NOMO-1 treated with dmso at 0.1 percent for 144 hours (cell line): ENCODE measurements around the gene BRD9.
"Not testable (repeated sequence)": the region's sequence is repeated elsewhere in the genome, so short reads cannot be mapped to it uniquely, and the experiment has no call there.

Experiments used
- DNase-seq: peaks from one replicate; lab custom pipeline; 2025; ENCODE audit not compliant: unreplicated experiment; lab: John Stamatoyannopoulos, UW

Gene BRD9

GRCh38 chr5:860506-861150 lies 32.0 kb downstream of the BRD9 start:
- no peak for DNase-seq

DNA sequence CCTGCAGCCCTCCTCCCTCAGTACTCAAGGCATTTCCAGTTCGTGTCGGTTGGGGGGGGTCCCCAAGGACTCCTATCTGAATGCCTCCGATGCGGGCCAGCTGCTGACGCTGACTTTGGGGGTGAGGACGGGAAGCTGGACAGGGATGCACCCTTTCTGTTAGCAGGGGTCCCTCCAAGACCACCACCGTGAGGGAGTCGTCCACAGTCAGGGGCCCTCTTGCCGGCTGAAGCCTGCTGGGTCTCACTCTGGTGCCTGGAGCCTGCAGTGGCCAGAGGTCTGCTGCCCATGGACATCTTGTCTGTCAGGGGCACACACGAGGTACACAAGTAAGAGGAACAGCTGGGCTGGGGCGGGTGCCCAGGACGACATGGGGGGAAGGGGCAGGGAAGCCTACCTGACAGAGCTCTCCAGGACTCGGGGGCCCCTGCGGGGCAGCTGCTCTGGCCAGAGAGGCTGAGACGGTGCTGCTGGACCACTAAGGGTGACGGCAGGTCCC lies 32.8 kb downstream of the BRD9 start:
- DNase-seq = no peak

GRCh38 chr5:859391-859790 lies 33.2 kb downstream of the BRD9 start:
- DNase-seq = no peak

- no peak for DNase-seq
These were observed 33.9 kb downstream of the BRD9 start for GRCh38 chr5:858726-859125.

DNA sequence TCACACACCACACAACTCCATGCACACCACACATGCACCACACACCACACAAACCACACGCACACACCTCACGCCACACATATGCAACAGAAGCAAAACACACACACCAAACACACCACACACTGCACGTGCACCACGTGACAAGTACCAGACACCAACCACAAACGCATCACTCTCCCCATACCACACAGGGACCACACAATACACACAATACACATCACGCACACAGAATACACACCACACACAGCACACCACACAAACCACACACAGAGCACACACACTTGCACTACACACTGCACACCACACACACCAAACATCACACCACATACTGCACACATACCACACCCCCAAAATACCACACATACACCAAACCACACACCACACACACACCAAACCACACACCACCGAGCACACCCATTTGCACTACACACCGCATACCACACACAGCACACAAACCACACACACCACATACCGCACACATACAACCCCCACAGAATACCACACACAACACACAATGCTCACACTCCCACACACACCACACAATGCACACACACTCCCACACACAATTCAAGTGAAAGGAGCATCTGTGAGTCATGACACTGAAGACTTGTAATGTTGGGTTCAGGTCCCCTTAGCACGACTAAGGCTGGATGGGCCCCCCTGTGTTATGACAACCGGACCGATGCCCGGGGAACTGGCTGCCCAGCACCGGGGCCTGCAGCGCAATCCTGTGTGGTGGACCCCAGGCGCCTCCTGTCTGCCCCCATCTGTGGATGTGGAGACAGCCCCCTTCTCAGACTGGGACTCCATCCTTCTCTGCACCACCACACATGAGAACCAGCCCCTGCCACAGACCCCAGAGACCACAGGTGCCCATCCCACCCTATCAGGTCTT lies 35.8 kb downstream of the BRD9 start:
- DNase-seq = no peak

DNA sequence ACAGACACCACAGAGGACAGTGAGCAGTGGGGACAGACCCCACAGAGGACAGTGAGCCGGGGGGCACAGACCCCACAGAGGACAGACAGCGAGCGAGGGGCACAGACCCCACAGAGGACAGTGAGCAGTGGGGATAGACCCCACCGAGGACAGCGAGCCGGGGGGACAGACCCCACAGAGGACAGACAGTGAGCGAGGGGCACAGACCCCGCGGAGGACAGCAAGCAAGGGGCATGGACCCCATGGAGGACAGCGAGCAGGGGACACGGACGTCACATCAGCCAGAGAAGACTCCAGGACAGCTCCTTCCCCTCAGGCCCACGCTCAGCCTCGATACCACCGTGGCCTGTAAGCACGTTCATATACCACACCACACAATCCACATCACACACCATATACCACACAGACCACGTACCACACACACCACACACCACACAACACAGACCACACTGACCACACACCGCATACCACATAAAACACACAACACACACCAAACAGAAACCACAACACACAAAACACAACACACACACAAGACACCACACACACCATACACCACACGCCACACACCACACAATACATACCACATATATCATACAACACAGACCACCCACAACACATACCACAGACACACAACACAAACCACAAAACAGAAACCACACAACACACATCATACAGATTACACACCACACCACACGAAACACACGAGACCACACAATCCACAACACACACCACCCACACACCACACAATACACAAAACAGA lies 36.6 kb downstream of the BRD9 start:
- DNase-seq = no peak

DNA sequence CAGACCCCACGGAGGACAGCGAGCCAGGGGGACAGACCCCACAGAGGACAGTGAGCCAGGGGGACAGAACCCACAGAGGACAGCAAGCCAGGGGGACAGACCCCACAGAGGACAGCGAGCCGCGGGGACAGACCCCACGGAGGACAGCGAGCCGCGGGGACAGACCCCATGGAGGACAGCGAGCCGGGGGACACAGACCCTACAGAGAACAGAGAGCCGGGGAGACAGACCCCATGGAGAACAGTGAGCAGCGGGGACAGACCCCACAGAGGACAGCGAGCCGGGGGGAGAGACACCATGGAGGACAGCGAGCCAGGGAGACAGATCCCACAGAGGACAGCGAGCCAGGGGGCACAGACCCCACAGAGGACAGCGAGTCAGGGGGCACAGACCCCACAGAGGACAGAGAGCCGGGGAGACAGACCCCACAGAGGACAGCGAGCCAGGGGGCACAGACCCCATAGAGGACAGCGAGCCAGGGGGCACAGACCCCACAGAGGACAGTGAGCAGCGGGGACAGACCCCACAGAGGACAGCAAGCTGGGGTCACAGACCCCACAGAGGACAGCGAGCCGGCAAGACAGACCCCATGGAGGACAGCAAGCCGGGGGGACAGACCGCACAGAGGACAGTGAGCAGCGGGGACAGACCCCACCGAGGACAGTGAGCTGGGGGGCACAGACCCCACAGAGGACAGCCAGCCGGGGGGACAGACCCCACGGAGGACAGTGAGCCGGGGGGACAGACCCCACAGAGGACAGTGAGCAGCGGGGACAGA lies 37.4 kb downstream of the BRD9 start:
- no peak for DNase-seq

DNA sequence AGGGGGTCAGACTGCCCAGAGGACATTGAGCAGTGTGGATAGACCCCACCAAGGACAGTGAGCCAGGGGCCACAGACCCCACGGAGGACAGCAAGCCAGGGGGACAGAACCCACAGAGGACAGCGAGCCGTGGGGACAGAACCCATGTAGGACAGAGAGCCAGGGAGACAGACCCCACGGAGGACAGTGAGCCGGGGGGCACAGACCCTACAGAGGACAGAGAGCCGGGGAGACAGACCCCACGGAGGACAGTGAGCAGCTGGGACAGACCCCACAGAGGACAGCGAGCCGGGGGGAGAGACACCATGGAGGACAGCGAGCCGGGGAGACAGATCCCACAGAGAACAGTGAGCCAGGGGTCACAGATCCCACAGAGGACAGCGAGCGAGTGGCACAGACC lies 38.4 kb downstream of the BRD9 start:
- DNase-seq = no peak

GRCh38 chr5:853416-854090 lies 39.0 kb downstream of the BRD9 start:
- not testable (repeated sequence) for DNase-seq

- no peak for DNase-seq
These were observed 39.9 kb downstream of the BRD9 start for GRCh38 chr5:852431-853401.

DNA sequence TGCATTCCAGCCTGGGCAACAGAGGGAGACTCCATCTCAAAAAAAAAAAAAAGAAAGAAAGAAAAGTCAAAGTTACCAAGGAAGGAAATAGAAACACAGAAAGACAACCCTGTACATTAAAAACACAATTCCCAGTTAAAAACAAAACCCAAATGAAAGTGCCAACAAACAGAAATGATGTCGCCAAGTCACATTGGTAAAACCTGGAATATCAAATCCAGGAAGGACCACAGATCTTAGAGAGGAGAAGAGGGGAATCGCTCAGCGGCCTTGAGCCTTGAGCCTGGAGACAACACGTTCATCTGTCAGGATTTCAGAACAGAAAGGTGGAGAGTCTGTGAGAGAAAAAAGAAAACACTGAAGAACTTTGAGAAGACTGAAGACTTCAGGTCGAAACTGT lies 40.6 kb downstream of the BRD9 start:
- no peak for DNase-seq

DNA sequence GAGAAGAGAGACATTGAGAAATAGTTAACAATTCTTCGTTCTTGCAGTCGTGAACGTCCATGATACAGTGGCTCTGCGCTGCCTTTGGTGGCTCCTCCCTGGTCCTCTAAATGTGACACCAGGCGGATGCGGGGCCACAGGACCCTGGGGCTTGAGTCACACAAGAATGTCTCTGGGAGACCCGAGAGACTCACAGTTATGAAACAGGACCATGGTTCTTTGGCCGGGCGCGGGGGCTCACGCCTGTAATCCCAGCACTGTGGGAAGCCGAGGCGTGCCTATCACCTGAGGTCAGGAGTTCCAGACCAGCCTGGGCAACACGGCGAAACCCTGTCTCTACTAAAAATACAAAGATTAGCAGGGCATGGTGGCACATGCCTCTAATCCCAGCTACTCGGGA lies 41.0 kb downstream of the BRD9 start:
- DNase-seq = no peak

DNA sequence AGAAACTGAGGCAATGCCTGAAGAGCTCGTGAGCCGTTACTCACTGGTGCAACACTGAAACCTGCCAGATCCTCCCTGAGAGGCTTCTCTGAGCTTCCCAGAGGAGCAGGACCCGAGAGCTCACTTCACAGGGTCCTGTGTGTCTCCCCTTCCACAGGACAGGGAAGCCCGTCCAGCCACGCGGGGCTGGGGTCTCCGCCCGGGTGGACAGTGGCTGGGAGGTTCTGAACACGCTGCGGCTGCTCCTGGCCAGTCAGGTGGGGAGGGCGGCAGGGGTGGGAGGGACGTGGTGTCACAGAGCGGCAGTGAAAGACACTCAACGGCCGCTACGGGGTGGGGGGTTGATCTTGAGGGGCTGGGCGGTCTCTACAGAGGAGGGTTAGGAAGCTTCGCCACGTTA lies 41.5 kb downstream of the BRD9 start:
- DNase-seq = no peak

DNA sequence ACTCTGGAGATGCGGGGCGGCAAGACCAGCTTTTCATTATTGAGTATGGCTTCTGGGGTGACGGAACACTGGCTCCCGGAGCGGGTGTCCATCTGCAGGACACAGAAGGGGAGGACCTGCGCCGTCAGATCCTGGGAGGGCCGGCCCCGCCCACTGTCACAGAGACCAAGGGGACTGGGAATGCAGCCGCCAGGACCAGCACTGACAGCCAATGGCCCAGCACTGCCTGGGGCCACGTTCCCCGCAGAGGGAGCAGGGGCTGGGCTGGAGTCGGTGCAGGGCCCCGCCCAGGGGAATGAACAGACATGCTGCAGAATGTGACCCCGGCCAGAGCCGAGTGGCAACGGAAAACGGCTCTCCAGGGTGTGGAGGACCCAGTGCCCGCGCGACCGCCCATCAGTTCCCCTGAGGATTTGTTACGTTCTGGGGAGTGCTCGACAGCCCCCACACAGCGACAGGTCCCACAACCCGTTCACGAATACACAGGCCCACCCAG lies 42.0 kb downstream of the BRD9 start, which contains the start of gene ZDHHC11:
Gene ZDHHC11 (minus strand): TSS at position 476 of the 496 bp plus-strand sequence. CDS start 384 bp downstream, at position 92.
- no peak for DNase-seq

DNA sequence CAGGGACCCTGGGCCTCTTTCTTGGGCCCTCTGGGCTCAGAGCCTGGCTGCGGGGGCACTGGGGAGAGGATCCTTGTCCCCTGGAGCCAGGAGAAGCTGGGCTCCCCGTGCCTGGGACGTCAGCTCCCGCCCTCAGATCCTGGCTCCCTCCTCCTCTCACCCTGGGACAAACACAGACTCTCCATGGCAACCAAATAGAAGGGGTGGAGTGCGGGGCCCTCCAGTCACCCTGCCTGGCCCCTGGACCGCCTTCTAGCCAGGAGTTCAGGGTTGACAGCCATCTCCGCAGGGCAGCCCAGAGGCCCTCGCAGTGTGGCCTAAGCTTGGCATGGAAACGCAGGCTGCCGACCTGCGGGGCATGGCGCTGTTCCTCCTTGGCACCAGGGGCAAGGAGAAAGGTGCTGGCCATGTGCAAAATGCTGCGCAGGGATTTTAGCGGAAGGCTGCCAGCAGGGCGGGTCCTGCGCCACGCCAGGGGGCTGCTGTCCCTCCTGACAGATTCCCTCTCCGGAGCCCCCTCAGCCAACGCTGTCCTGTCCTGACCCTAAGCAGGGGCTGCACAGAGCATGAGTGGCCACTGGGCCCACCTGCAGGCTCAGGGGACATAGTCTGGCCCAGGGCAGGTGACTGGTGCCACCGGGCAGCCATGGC lies 42.8 kb downstream of the BRD9 start:
- no peak for DNase-seq

- DNase-seq = no peak
These were observed 43.9 kb downstream of the BRD9 start for GRCh38 chr5:848671-849111.

GRCh38 chr5:847736-848135 lies 44.9 kb downstream of the BRD9 start:
- not testable (repeated sequence) for DNase-seq

DNA sequence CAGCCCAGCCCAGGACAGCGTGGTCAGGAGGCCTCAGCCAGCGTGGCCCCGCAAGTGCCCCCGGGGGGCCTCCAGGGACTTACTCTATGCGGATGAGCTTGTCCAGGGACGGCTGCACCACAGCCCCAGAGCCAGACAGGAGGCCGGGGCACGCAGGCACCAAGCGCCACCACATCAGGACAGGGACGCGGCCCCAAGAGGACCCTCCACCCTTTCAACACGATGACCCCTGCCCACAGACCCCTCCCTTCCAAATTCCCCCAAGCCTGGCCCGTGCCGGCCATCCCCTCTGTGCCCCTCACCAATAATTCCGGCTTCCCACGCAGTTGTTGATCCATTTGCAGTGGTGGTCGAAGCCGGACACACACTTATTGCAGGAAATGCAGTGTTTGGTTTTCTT lies 45.4 kb downstream of the BRD9 start:
- not testable (repeated sequence) for DNase-seq
